Eye (tissue), 1 donor: ENCODE measurements around the gene FERMT3.
A peak's percentile ranks its signal among the peaks of the same experiment; 100 is the strongest.

Source experiments
- DNase-seq: peaks from one replicate; pipeline ENCODE4 v3.0.0-alpha.2; 2015

The FERMT3 gene

DNA sequence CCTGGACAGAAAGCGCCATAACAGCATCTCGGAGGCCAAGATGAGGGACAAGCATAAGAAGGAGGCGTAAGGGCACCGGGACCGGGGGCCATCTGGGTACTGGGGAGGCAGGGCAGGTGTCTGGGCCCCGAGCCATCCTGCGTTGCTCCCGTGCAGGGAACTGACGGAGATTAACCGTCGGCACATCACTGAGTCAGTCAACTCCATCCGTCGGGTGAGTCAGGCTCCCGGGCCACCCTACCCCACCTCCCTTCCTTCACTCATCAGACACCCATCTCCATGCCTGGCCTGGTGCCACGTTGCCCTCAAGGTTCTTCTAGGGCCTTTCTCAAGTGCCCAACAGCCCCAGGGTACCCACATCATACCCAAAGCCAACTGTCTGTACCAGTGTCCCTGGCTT is 59.8 kb downstream of the FERMT3 start:
- no peak for DNase-seq

DNA sequence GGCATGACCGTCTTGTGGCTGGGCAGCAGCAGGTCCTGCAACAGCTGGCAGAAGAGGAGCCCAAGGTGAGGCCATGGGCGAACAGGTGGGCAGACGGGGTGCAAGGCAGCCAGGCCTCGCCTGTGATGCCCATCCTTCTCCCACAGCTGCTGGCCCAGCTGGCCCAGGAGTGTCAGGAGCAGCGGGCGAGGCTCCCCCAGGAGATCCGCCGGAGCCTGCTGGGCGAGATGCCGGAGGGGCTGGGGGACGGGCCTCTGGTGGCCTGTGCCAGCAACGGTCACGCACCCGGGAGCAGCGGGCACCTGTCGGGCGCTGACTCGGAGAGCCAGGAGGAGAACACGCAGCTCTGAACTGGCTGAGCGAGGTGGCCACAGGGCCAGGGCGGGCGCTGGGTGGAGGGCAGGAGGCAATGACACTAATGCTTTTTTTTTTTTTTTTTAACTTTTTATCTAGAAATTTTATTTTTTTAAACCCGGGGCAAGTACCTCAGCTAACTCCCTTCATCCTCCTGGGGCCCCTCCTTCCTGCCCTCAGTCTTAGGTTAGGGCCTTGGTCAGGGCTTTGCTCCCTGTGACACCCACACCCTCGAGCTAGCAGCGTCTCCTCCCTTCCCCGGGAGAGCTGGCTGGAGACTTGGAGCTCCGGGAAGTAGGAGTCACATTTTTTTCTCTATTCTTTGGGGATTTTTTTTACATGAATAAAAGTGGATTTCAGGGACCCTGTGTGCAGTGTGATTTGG is 60.9 kb downstream of the FERMT3 start:
- no peak for DNase-seq

DNA sequence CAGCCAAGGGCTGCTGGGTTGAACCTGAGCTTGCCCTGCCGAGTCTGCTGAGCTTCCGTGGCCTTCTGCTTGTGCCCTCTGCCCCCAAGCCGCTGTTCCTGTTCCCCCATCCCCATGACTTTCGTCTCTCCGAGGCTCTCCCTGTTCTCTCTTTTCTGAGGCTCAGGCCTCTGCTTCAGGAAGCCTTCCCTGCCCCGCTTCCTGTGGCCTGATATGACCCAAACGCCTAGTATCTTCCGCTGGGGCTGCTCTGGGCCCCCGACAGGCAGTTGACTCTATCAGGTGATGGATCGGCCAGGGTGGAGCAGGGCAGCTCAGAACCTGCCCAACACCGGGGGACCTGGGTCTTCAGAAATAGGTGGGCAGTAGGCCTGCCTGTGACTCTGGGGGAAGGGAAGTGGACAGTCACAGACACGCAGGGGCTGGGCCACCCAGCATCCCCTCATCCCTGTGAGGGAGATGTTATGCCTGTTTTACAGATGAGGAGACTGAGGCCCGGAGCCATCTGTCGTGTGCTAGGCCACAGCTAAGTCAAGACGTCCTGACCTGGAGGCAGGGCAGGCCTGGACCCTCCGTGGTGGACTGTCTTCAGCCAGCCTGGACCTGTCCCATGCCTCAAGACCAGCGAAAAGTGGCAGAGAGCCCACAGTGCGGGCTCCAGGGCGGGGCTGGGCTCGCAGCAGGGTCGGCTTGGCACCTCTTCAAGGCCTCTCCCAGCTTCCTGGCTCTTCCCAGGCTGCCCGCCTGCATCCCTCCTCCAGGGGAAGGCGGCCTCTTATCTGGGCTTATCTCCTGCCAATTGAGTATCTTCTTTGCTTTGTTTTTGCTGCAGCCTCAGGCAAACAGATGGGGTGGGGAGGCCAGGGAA is 61.7 kb downstream of the FERMT3 start:
- peak; percentile 38 for DNase-seq

DNA sequence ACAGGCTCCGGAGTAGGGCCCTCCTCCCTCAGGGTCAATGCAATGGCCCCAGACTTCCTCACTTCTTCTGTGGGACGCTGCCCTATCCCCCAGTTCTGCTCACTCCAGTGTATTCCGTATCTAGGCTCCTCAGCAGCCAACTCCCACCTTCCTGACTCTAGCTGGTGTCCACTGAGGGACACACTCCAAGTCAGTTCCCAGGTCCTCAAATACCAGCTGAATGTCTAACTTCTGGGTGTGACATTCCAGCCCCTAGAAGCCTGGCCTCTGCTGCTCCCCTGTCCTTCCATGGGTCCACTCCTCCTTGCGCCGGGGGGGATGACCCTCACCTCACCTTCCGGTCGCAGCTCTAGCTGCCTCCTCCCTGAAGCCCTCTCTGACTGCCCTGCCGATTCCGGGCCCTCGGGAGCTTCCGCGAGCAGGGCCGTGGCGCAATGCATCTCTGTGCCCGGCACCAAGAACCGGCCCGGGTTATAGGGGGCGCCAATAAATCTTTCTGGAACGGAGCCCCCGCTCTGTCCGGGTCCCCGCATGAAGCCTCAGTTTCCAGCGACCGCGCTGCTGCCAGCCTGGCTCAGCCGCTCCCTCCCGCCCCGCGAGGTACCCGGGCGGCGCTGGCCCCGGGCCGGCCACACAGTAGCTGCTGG is 62.5 kb downstream of the FERMT3 start:
- peak; percentile 75 for DNase-seq

DNA sequence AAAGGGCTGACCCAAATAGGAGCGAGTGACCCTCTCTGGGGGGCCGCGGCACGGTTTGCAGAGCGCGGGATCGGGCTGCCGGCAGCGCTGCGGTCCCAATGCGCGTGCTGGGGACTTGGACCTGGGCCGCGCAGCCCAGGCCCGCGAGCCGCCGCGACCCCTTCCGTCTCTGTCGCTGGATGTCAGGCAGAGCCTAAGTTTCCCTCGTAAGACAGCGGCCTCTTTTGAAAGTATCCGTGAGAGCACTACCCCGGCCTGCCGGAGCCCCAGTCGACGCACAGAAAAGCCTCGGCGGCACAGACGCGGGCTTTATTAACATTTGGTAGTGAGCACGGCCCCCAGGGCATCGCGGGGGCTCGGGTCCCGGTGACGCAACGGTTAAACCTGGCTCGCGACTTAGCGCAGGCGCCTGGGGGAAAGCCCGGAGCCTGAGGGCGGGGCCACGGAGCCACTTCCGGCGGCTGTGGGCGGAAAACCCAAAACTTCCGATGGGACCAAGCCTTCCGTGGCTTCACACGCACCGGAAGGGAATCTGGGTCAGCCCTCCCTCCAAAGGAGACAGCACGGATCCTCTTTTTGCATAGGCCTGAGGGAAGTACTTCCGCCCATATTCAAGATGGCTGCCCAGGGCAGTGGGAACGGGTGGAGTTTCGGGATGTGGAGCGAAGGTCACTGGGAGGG is 63.2 kb downstream of the FERMT3 start:
- DNase-seq = peak; percentile 100
